OCI-LY1 (cell line): ENCODE results near the gene ME3.

Experiments used
- H2AFZ ChIP-seq: fragments of 200-600 bp; sonication (generic), shearing (Covaris generic); 2 replicates; pipeline ENCODE4 v1.6.0; 2014; ENCODE audit warnings: antibody characterized with exemption, mild to moderate bottlenecking, low read length
- H3F3A ChIP-seq: fragments of 200-600 bp; sonication (generic), shearing (Covaris generic); 2 replicates; pipeline ENCODE4 v1.6.0; 2014; ENCODE audit warnings: mild to moderate bottlenecking, antibody characterized with exemption, low read length, moderate library complexity; ENCODE audit not compliant: insufficient read depth
- H3K27ac ChIP-seq: fragments of 200-600 bp; sonication (generic); 2 replicates; pipeline ENCODE4 v1.5.1; 2014; ENCODE audit warnings: low read length, mixed run types, mild to moderate bottlenecking, low read depth; ENCODE audit not compliant: poor library complexity, severe bottlenecking
- H3K27me3 ChIP-seq: fragments of 200-600 bp; sonication (generic); 2 replicates; pipeline ENCODE4 v1.6.0; 2014; ENCODE audit warnings: antibody characterized with exemption, mild to moderate bottlenecking, low read length, moderate library complexity; ENCODE audit not compliant: insufficient read depth
- H3K36me3 ChIP-seq: fragments of 200-600 bp; sonication (generic); 2 replicates; pipeline ENCODE4 v1.6.1; 2014; ENCODE audit warnings: mild to moderate bottlenecking, antibody characterized with exemption, low read length, moderate library complexity, mixed read lengths; ENCODE audit not compliant: insufficient read depth
- H3K4me1 ChIP-seq: fragments of 200-600 bp; sonication (generic); 2 replicates; pipeline ENCODE4 v1.5.1; 2014; ENCODE audit warnings: mild to moderate bottlenecking, low read length, moderate library complexity; ENCODE audit not compliant: insufficient read depth, severe bottlenecking
- H3K4me2 ChIP-seq: fragments of 200-600 bp; sonication (generic), shearing (Covaris generic); 2 replicates; pipeline ENCODE4 v1.6.1; 2014; ENCODE audit warnings: low read length
- H3K4me3 ChIP-seq: fragments of 200-600 bp; sonication (generic); 2 replicates; pipeline ENCODE4 v1.5.1; 2014; ENCODE audit warnings: low read length, low read depth, mild to moderate bottlenecking, mixed read lengths; ENCODE audit not compliant: poor library complexity, severe bottlenecking
- H3K79me2 ChIP-seq: fragments of 200-600 bp; shearing (Covaris generic); 2 replicates; pipeline ENCODE4 v1.6.1; 2016; ENCODE audit warnings: mixed run types, low read length, mixed read lengths; ENCODE audit not compliant: insufficient read depth
- H3K9ac ChIP-seq: fragments of 200-600 bp; sonication (generic), shearing (Covaris generic); 2 replicates; pipeline ENCODE4 v1.6.1; 2014; ENCODE audit warnings: mild to moderate bottlenecking, low read length, mixed read lengths
- H3K9me2 ChIP-seq: fragments of 200-600 bp; sonication (generic), shearing (Covaris generic); 2 replicates; pipeline ENCODE4 v1.6.1; 2014; ENCODE audit warnings: low read depth, mild to moderate bottlenecking, low read length, mixed read lengths
- H3K9me3 ChIP-seq: fragments of 200-600 bp; shearing (Covaris generic); 2 replicates; pipeline ENCODE4 v1.6.1; 2014; ENCODE audit warnings: low read length, mixed read lengths
- H4K20me1 ChIP-seq: fragments of 200-600 bp; sonication (generic), shearing (Covaris generic); 2 replicates; pipeline ENCODE4 v1.6.0; 2016; ENCODE audit warnings: mild to moderate bottlenecking, low read length; ENCODE audit not compliant: insufficient read depth
- CTCF ChIP-seq: fragments of 200-600 bp; sonication (generic), shearing (Covaris generic); IDR thresholded peaks from 2 replicates; pipeline ENCODE4 v1.5.1; 2017; ENCODE audit warnings: mild to moderate bottlenecking, antibody characterized with exemption, low read length, moderate library complexity, mixed read lengths
- EZH2 ChIP-seq: fragments of 200-600 bp; sonication (generic), shearing (Covaris generic); IDR thresholded peaks from 2 replicates; pipeline ENCODE4 v1.8.0; 2017; ENCODE audit warnings: borderline replicate concordance, mixed run types, mild to moderate bottlenecking, antibody characterized with exemption, low read length, moderate library complexity, mixed read lengths

The ME3 gene

GRCh38 chr11:86637988-86638387, 34.4 kb downstream of the ME3 start:
- Histone ChIP-seq H3K27ac (no peak overlapping the region), H3K27me3 (no peaks in the 10 kb centered on the region), H3K36me3 (no peaks in the 10 kb centered on the region), H3K9me3 (no peaks in the 10 kb centered on the region), H3K9me2 (no peaks in the 10 kb centered on the region), H3K9ac (no peak overlapping the region), H4K20me1 (no peaks in the 10 kb centered on the region), H2AFZ (no peak overlapping the region), H3F3A (no peaks in the 10 kb centered on the region), H3K4me1 (no peaks in the 10 kb centered on the region), H3K79me2 (no peaks in the 10 kb centered on the region), H3K4me2 (no peak overlapping the region), H3K4me3 (no peak overlapping the region)
- TF ChIP-seq CTCF: no peak
- TF ChIP-seq EZH2: no peak

- Histone ChIP-seq H3K9ac (no peak overlapping the region), H3K36me3 (no peaks in the 10 kb centered on the region), H3K9me2 (no peaks in the 10 kb centered on the region), H3K27me3 (no peaks in the 10 kb centered on the region), H4K20me1 (no peaks in the 10 kb centered on the region), H3K9me3 (no peaks in the 10 kb centered on the region), H3K4me3 (no peak overlapping the region), H3K4me2 (no peak overlapping the region), H3K79me2 (no peaks in the 10 kb centered on the region), H2AFZ (no peak overlapping the region), H3F3A (no peaks in the 10 kb centered on the region), H3K4me1 (no peaks in the 10 kb centered on the region), H3K27ac (no peak overlapping the region)
- TF ChIP-seq CTCF: no peak
- no peak for TF ChIP-seq EZH2
These were observed 36.1 kb downstream of the ME3 start for GRCh38 chr11:86636275-86636674.

- no peaks in the 10 kb centered on the region for H3K4me1 ChIP-seq
- no peak overlapping the region for H3K27ac ChIP-seq
- H3K4me3 ChIP-seq: no peak overlapping the region
- H4K20me1 ChIP-seq: no peaks in the 10 kb centered on the region
- H3K4me2 ChIP-seq: no peak overlapping the region
- H3K27me3 ChIP-seq: no peaks in the 10 kb centered on the region
- no peaks in the 10 kb centered on the region for H3K79me2 ChIP-seq
- H3K9me2 ChIP-seq: no peaks in the 10 kb centered on the region
- no peak overlapping the region for H2AFZ ChIP-seq
- no peaks in the 10 kb centered on the region for H3K9me3 ChIP-seq
- no peaks in the 10 kb centered on the region for H3K36me3 ChIP-seq
- no peaks in the 10 kb centered on the region for H3F3A ChIP-seq
- TF ChIP-seq CTCF: no peak
- H3K9ac ChIP-seq: no peak overlapping the region
These were observed 39.7 kb downstream of the ME3 start for GRCh38 chr11:86632499-86633269.
